SHP77 treated with DMSO at 0.1 percent for 48 hours (cell line): ENCODE results near the gene RAPGEF2.
"Not testable (repeated sequence)": the region's sequence is repeated elsewhere in the genome, so short reads cannot be mapped to it uniquely, and the experiment has no call there.

ENCODE experiments used
- DNase-seq: peaks from one replicate; lab custom pipeline; 2025; lab: John Stamatoyannopoulos, UW

Gene RAPGEF2

GRCh38 chr4:159162576-159162975, 59.7 kb downstream of the RAPGEF2 start:
- DNase-seq: no peak

- DNase-seq: no peak
These were observed 60.6 kb downstream of the RAPGEF2 start for GRCh38 chr4:159163521-159163920.

- no peak for DNase-seq
These were observed 66.8 kb downstream of the RAPGEF2 start for GRCh38 chr4:159169404-159170302.

- DNase-seq: no peak
These were observed 68.4 kb downstream of the RAPGEF2 start for GRCh38 chr4:159171287-159171686.

- no peak for DNase-seq
These were observed 71.0 kb downstream of the RAPGEF2 start for GRCh38 chr4:159173886-159174285.

GRCh38 chr4:159174645-159175084, 71.8 kb downstream of the RAPGEF2 start:
- no peak for DNase-seq

- DNase-seq: peak; percentile 46
These were observed 72.5 kb downstream of the RAPGEF2 start for GRCh38 chr4:159175085-159175988.

GRCh38 chr4:159175989-159176375, 73.1 kb downstream of the RAPGEF2 start:
- no peak for DNase-seq

GRCh38 chr4:159177265-159178150, 74.6 kb downstream of the RAPGEF2 start:
- no peak for DNase-seq

GRCh38 chr4:159178151-159178546, 75.3 kb downstream of the RAPGEF2 start:
- no peak for DNase-seq

- DNase-seq: no peak
These were observed 76.4 kb downstream of the RAPGEF2 start for GRCh38 chr4:159178979-159179969.

GRCh38 chr4:159183885-159184605, 81.2 kb downstream of the RAPGEF2 start:
- DNase-seq: not testable (repeated sequence)

- no peak for DNase-seq
These were observed 82.7 kb downstream of the RAPGEF2 start for GRCh38 chr4:159185591-159186023.

- DNase-seq: no peak
These were observed 85.8 kb downstream of the RAPGEF2 start for GRCh38 chr4:159188646-159189045.

- no peak for DNase-seq
These were observed 87.8 kb downstream of the RAPGEF2 start for GRCh38 chr4:159190651-159191050.

- DNase-seq: peak; percentile 1
These were observed 89.1 kb downstream of the RAPGEF2 start for GRCh38 chr4:159191989-159192388.

GRCh38 chr4:159193046-159193620, 90.3 kb downstream of the RAPGEF2 start:
- no peak for DNase-seq

- no peak for DNase-seq
These were observed 92.5 kb downstream of the RAPGEF2 start for GRCh38 chr4:159195361-159195769.

GRCh38 chr4:159197260-159197884, 94.5 kb downstream of the RAPGEF2 start:
- no peak for DNase-seq
